Measurements from ENCODE around the gene ASAP3. TPM values are rescaled to one million over a fixed set of nuclear protein-coding genes. Genes with fewer than 3 reads are reported as not detected.

The ASAP3 gene
- total RNA-seq, 1 experiment from 2014 or later, result 17.6 TPM

DNA sequence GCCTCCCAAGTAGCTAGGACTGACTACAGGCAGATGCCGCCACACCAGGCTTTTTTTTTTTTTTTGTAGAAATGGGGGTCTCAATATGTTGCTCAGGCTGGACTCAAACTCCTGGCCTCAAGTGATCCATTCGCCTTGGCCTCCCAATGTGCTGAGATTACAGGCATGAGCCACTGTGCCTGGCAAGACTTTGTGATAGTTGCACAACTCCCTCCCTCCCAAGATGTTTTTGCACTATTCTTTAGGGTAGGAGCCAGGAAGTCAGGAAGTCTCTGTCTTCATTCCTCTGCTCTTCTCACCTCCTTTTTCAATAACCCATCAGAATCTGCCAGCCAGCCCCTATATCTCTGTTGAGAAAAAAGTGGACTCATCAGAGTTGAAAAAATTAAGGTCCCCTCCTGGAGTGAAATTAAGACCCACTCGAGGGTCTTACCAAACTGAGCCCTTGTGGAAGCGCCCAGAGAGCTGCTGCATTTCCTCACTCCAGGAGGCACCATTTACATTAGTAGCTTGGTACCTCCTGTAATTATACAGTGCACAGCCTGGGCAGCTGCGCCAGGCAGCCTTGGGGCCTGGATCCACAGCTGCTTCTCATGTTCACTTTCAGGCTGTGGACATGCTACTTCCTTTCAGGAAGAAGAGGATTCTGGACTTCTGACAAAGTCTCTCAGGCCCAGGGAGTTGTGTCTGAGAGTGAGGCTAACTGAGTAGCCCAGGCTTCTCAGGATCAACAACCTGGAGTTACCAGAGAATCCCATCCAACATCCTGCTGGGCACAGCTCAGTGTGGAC is 83.5 kb downstream of the ASAP3 start:
- no TSS peak for BruUV-seq (replicated peaks)
- CTCF ChIA-PET, result interaction anchor here (0.6 kb wide), 1 partner anchor 426 kb away, joined by 3 read pairs; no protein-coding TSS in a partner anchor
- H2AFZ ChIP-seq, result no peak overlapping the region
- H3K79me2 ChIP-seq (ENCODE audit: low read depth), result no peaks in the 10 kb centered on the region
- TF ChIP-seq, protein P1, sequence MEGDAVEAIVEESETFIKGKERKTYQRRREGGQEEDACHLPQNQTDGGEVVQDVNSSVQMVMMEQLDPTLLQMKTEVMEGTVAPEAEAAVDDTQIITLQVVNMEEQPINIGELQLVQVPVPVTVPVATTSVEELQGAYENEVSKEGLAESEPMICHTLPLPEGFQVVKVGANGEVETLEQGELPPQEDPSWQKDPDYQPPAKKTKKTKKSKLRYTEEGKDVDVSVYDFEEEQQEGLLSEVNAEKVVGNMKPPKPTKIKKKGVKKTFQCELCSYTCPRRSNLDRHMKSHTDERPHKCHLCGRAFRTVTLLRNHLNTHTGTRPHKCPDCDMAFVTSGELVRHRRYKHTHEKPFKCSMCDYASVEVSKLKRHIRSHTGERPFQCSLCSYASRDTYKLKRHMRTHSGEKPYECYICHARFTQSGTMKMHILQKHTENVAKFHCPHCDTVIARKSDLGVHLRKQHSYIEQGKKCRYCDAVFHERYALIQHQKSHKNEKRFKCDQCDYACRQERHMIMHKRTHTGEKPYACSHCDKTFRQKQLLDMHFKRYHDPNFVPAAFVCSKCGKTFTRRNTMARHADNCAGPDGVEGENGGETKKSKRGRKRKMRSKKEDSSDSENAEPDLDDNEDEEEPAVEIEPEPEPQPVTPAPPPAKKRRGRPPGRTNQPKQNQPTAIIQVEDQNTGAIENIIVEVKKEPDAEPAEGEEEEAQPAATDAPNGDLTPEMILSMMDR (conservative IDR thresholded peaks at IDR 0.05), result no peak
- no peak for TF ChIP-seq EZH2 (IDR thresholded peaks at IDR 0.05; ENCODE audit: low read depth)
- H3K4me3 ChIP-seq, result no peak overlapping the region
- H3K4me2 ChIP-seq, result no peak overlapping the region
- peaks cover 31% of the 10 kb centered on the region for H3K4me1 ChIP-seq (replicated peaks; ENCODE audit: insufficient read depth)
- DNase-seq, result no peak
- no peaks in the 10 kb centered on the region for H3K36me3 ChIP-seq (ENCODE audit: low read depth)
- H3K27ac ChIP-seq, result no peak overlapping the region
- H3K27me3 ChIP-seq (ENCODE audit: insufficient read depth, low read depth), result no peaks in the 10 kb centered on the region
- H3F3A ChIP-seq (ENCODE audit: insufficient read depth, low read depth), result peaks cover 23% of the 10 kb centered on the region
- no peaks in the 10 kb centered on the region for H3K9me2 ChIP-seq (ENCODE audit: insufficient read depth)
- no peaks in the 10 kb centered on the region for H4K20me1 ChIP-seq (ENCODE audit: insufficient read depth)
- POLR2A ChIA-PET (ENCODE audit: unreplicated experiment), result no interaction called here
- intact Hi-C loops (cut with micrococcal nuclease; ENCODE audit: unreplicated experiment), result loop anchor here (5.0 kb wide), 1 partner anchor 77 kb away; no protein-coding TSS in a partner anchor
- H3K9me3 ChIP-seq (ENCODE audit: insufficient read depth, low read depth), result no peaks in the 10 kb centered on the region

DNA sequence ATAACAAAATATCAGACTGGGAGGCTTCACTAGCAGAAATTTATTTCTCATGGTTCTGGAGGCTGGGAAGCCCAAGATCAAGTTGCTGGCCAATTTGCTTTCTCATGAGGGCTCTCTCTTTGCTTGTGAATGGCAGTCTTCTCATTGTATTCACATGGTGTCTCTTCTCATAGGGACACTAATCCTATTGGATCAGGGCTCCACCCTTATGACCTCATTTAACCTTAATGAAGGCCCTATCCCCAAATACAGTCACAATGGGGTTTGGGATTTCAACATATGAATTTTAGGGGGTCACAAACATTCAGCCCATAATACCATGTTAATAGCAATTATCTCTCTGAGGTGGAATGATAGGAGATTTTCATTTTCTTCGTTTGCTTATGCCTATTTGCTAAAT is 84.8 kb downstream of the ASAP3 start:
- TF ChIP-seq, protein P1 (conservative IDR thresholded peaks at IDR 0.05), result no peak
- TF ChIP-seq EZH2 (IDR thresholded peaks at IDR 0.05; ENCODE audit: low read depth), result no peak
- Histone ChIP-seq H3F3A (ENCODE audit: insufficient read depth, low read depth) (peaks cover 16% of the 10 kb centered on the region), H3K4me3 (no peak overlapping the region), H3K27me3 (ENCODE audit: insufficient read depth, low read depth) (no peaks in the 10 kb centered on the region), H3K4me2 (no peak overlapping the region), H3K36me3 (ENCODE audit: low read depth) (no peaks in the 10 kb centered on the region), H3K9me2 (ENCODE audit: insufficient read depth) (no peaks in the 10 kb centered on the region), H4K20me1 (ENCODE audit: insufficient read depth) (no peaks in the 10 kb centered on the region), H3K79me2 (ENCODE audit: low read depth) (no peaks in the 10 kb centered on the region), H2AFZ (no peak overlapping the region), H3K4me1 (replicated peaks; ENCODE audit: insufficient read depth) (peaks cover 27% of the 10 kb centered on the region), H3K27ac (no peak overlapping the region), H3K9me3 (ENCODE audit: insufficient read depth, low read depth) (no peaks in the 10 kb centered on the region)
- BruUV-seq (replicated peaks), result no TSS peak
- intact Hi-C loops (cut with micrococcal nuclease; ENCODE audit: unreplicated experiment), result no loop called here
- no peak for DNase-seq
- ChIA-PET POLR2A (ENCODE audit: unreplicated experiment) (no interaction called here), CTCF (no interaction called here)

DNA sequence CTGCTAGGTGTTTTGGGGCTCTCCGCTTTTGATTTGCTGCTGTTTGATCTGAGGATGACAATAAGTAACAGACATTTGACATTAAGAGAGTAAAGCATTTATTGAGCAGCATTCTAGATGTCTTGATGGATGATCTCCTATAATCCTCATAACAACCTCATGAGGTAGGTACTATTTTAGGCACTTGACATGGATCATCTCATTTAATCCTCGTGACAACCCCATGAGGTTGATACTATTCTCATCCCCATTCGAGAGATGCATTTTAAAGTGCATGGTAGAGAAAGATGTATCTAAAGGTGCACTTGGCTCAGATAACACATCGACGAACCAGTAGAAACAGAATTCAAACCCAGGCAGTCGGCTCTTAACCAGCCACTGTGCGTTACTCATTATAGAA is 86.1 kb downstream of the ASAP3 start:
- CTCF ChIA-PET, result interaction anchor here (0.6 kb wide), 1 partner anchor 18 kb away, joined by 3 read pairs; no protein-coding TSS in a partner anchor
- POLR2A ChIA-PET (ENCODE audit: unreplicated experiment), result no interaction called here
- no TSS peak for BruUV-seq (replicated peaks)
- Histone ChIP-seq H3K4me1 (replicated peaks; ENCODE audit: insufficient read depth) (peaks cover 24% of the 10 kb centered on the region), H3K4me2 (no peak overlapping the region), H3K27ac (no peak overlapping the region), H3K9me3 (ENCODE audit: insufficient read depth, low read depth) (no peaks in the 10 kb centered on the region), H4K20me1 (ENCODE audit: insufficient read depth) (no peaks in the 10 kb centered on the region), H3K79me2 (ENCODE audit: low read depth) (no peaks in the 10 kb centered on the region), H3K4me3 (no peak overlapping the region), H3F3A (ENCODE audit: insufficient read depth, low read depth) (peaks cover 6% of the 10 kb centered on the region; the same call in 1 of the 2 replicates), H3K9me2 (ENCODE audit: insufficient read depth) (no peaks in the 10 kb centered on the region), H3K36me3 (ENCODE audit: low read depth) (no peaks in the 10 kb centered on the region), H3K27me3 (ENCODE audit: insufficient read depth, low read depth) (no peaks in the 10 kb centered on the region), H2AFZ (no peak overlapping the region)
- intact Hi-C loops (cut with micrococcal nuclease; ENCODE audit: unreplicated experiment), result no loop called here
- DNase-seq, result no peak
- TF ChIP-seq, protein P1 (conservative IDR thresholded peaks at IDR 0.05), result no peak
- no peak for TF ChIP-seq EZH2 (IDR thresholded peaks at IDR 0.05; ENCODE audit: low read depth)
